ENCODE data around the gene HRAS.

Gene HRAS

DNA sequence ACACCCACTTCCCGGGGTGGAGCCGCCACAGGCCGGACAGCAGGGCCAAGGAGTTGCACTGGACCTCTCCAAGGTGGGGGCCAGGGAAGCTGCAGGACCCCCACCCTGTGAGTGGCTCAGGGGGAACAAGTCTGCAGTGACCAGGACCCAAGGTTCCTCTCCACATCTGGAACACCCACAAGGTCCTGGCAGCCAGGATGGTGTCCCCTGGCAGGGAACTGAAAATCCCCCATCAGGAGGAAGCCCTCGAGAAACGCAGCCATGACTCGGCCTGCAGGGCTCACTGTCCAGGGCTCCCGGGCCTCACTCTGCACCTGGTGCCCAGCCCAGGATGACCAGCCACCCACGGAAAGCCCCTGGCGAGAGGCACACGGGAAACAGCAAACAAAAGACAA, 39.8 kb downstream of the HRAS start:
- no peak for DNase-seq (ENCODE audit: extremely low read depth, low read depth)
- TF ChIP-seq, protein P1, sequence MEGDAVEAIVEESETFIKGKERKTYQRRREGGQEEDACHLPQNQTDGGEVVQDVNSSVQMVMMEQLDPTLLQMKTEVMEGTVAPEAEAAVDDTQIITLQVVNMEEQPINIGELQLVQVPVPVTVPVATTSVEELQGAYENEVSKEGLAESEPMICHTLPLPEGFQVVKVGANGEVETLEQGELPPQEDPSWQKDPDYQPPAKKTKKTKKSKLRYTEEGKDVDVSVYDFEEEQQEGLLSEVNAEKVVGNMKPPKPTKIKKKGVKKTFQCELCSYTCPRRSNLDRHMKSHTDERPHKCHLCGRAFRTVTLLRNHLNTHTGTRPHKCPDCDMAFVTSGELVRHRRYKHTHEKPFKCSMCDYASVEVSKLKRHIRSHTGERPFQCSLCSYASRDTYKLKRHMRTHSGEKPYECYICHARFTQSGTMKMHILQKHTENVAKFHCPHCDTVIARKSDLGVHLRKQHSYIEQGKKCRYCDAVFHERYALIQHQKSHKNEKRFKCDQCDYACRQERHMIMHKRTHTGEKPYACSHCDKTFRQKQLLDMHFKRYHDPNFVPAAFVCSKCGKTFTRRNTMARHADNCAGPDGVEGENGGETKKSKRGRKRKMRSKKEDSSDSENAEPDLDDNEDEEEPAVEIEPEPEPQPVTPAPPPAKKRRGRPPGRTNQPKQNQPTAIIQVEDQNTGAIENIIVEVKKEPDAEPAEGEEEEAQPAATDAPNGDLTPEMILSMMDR (IDR thresholded peaks at IDR 0.05; ENCODE audit: low read depth, low read length): no peak

DNA sequence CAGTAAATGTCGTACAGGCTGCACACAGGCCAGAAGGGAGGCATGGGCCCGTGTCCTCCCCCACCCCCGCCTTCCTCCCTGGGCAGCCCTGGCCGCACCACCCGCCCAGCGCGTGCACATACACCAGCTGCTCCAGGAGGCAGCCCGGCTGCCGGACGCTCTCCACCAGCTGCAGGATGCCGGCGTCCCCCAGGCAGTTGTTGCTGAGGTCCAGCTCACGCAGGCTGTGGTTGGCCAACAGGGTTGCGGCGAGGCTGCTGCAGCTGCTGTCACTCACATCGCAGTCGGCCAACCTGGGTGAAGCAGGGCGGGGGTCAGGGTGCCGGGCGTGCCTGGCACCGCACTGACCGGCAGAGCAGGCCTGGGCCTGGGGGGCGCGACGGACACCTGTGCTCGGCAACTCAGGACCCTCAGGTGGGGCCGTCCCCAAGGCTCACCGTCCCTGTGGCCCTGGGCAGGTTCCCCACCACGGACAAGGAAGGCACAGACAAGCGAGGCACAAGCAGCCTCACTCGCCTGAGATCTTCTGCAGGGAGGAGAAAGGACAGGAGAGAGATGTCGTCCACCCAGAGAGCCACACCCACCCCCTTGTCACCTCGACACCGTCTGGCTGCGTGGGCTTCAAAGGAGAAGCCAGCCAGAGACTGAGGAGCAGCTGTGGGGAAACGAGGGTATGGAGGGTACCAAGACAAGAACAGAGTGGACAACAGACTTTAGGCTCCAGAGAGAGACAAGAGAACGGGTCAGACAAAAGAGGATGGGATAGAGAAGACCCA, 40.4 kb downstream of the HRAS start:
- DNase-seq (ENCODE audit: extremely low read depth, low read depth): no peak
- TF ChIP-seq, protein P1 (IDR thresholded peaks at IDR 0.05; ENCODE audit: low read depth, low read length): no peak

DNA sequence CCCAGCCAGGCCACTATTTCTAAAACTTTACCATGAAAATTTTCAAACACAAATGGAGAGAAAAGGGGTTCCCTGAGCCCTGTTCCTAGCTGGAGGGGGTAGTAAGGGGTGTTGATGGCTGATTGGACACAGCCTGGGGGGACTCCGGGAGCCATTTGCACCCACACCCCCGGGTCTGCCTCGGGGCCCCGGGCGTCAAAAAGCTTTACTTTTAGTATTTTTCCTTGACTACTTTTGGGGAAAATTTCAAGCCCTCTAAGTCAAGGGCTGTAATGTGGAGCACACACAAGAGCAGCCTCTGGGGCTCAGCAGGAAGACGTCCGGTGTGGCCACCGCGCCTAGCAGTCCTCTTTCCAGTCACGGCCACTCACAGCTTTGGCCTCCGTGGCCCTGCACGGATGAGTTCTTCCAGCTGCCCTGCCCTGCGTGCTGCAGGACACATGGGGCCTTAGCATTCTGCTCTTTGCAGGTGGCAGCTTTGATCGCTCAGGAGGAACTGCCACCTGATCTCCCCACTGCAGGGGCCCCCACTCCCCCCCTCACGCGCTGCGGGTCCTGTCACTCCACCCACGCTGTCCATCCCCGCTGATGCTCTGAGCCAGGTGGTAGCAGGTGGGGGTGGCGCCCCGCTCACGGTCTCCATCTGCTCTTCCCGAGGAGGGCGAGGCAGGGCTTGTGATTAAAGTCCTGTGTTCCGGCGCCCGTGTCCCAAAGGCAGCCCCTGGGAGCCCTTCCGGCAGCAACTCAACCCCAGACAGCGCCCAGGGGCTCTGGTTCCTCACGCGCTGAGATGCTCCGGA, 42.7 kb downstream of the HRAS start:
- TF ChIP-seq, protein P1 (IDR thresholded peaks at IDR 0.05; ENCODE audit: low read depth, low read length): no peak
- no peak for DNase-seq (ENCODE audit: extremely low read depth, low read depth)

DNA sequence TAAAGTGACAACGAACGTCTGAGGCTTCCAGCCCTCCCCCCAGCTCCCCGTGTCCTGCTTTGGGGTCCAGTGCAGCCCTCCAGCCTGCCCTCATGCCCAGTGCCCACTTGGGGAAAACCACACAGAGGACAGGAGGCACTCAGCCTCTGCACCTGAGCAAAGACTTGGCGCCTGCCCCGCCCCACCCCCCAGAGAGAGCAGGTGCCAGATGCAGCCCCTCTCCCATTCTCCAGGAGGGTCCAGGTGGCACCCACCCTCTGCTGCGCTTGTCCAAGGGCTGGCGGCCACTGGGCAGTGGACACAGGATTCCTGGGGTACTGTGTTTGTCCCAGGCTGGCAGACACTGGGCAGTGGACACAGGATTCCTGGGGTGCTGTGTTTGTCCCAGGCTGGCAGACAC, 44.0 kb downstream of the HRAS start:
- TF ChIP-seq, protein P1 (IDR thresholded peaks at IDR 0.05; ENCODE audit: low read depth, low read length): no peak
- no peak for DNase-seq (ENCODE audit: extremely low read depth, low read depth)

DNA sequence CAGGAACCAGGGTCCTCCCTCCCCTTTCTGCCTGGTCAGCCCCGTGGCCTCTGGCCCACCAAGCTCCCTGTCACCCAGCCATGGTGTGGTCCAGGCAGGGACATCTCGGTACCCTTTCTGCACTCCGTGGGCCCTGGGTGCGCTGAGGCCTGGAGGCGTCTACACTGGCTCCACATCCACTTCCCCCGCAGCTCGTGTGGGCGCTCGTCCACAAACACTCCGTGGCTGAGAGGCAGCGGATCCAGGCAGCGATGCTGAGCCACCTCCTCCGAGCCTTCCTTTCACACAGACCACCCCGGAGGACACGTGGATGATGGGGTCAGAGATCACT, 44.5 kb downstream of the HRAS start:
- DNase-seq (ENCODE audit: extremely low read depth, low read depth): no peak
- TF ChIP-seq, protein P1 (IDR thresholded peaks at IDR 0.05; ENCODE audit: low read depth, low read length): no peak

DNA sequence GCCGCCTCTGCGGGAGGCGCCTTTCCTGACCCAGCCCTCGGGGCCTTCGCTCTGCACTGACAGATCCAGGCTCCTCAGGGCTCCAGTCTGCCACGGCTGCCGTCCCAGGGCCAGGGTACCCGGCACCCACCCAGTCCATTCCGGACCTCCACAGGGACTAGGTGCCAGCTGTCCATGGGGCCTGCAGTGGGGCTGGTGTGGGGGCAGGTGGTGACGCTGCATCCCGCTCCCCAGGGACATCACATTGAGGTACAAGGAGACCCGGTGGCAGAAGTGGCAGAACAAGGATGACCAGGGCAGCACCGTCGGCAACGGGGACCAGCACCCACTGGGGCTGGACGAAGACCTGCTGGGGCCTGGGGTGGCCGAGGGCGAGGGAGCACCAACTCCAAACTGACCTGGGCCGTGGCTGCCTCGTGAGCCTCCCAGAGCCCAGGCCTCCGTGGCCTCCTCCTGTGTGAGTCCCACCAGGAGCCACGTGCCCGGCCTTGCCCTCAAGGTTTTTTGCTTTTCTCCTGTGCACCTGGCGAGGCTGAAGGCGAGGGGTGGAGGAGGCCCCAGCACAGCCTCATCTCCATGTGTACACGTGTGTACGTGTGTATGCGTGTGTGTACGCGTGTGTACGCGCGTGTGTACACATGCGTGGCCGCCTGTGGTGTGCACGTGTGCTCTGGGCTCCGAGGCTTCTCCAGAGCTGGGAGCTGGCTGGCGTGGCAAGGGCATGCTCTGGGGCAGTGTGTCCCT, 45.0 kb downstream of the HRAS start:
- no peak for DNase-seq (ENCODE audit: extremely low read depth, low read depth)
- TF ChIP-seq, protein P1 (IDR thresholded peaks at IDR 0.05; ENCODE audit: low read depth, low read length): no peak

Measured in AG09319 (cell line).